HEK293 (cell line): Measurements from ENCODE around the gene NELFB.
A peak's percentile ranks its signal among the peaks of the same experiment; 100 is the strongest.

Source experiments
- INSM2 ChIP-seq: fragments of 450-650 bp; formaldehyde crosslinking; IDR thresholded peaks from 2 replicates; pipeline ENCODE4 v1.5.1; 2016; ENCODE audit warnings: missing biosample characterization, missing genetic modification characterization
- KLF1 ChIP-seq: fragments of 450-650 bp; formaldehyde crosslinking; IDR thresholded peaks from 2 replicates; pipeline ENCODE4 v1.5.1; 2016; ENCODE audit warnings: missing biosample characterization, missing genetic modification characterization
- MEIS1 ChIP-seq: sonication (generic); formaldehyde crosslinking; IDR thresholded peaks from 2 replicates; pipeline ENCODE4 v1.8.1; 2022; ENCODE audit warnings: missing genetic modification reagents, mild to moderate bottlenecking, borderline replicate concordance
- REPIN1 ChIP-seq: fragments of 450-650 bp; formaldehyde crosslinking; IDR thresholded peaks from 2 replicates; pipeline ENCODE4 v1.5.1; 2017; ENCODE audit warnings: missing biosample characterization, missing genetic modification characterization, low read depth
- YY1 ChIP-seq: fragments of 450-650 bp; formaldehyde crosslinking; IDR thresholded peaks from 2 replicates; pipeline ENCODE4 v1.5.1; 2018; ENCODE audit warnings: missing biosample characterization, missing genetic modification characterization
- ZBTB21 ChIP-seq: fragments of 450-650 bp; formaldehyde crosslinking; IDR thresholded peaks from 2 replicates; pipeline ENCODE4 v1.5.1; 2017; ENCODE audit warnings: missing biosample characterization, missing genetic modification characterization
- ZFP3 ChIP-seq: fragments of 450-650 bp; formaldehyde crosslinking; IDR thresholded peaks from 2 replicates; pipeline ENCODE4 v1.5.1; 2016; ENCODE audit warnings: low read depth, missing biosample characterization, missing genetic modification characterization
- ZNF214 ChIP-seq: fragments of 450-650 bp; formaldehyde crosslinking; IDR thresholded peaks from 2 replicates; pipeline ENCODE4 v1.5.1; 2017; ENCODE audit warnings: missing biosample characterization, mild to moderate bottlenecking, missing genetic modification characterization, borderline replicate concordance
- ZNF473 ChIP-seq: fragments of 450-650 bp; formaldehyde crosslinking; IDR thresholded peaks from 2 replicates; pipeline ENCODE4 v1.5.1; 2017; ENCODE audit warnings: missing biosample characterization, missing genetic modification characterization
- ZNF76 ChIP-seq: fragments of 450-650 bp; formaldehyde crosslinking; IDR thresholded peaks from 2 replicates; pipeline ENCODE4; 2016; ENCODE audit warnings: low read depth, missing biosample characterization, missing genetic modification characterization, borderline replicate concordance
- ZNF785 ChIP-seq: fragments of 450-650 bp; formaldehyde crosslinking; IDR thresholded peaks from 2 replicates; pipeline ENCODE4 v1.5.1; 2016; ENCODE audit warnings: missing biosample characterization, missing genetic modification characterization
- TF ChIP-seq, protein P1 (sequence below): fragments of 450-650 bp; formaldehyde crosslinking; IDR thresholded peaks from 2 replicates; pipeline ENCODE4 v1.5.1; 2016; ENCODE audit warnings: missing biosample characterization, missing genetic modification characterization
- TF ChIP-seq, protein P2 (sequence below): fragments of 450-650 bp; formaldehyde crosslinking; IDR thresholded peaks from 2 replicates; pipeline ENCODE4 v1.5.1; 2017; ENCODE audit warnings: missing biosample characterization, mild to moderate bottlenecking, missing genetic modification characterization, moderate library complexity

DNA sequence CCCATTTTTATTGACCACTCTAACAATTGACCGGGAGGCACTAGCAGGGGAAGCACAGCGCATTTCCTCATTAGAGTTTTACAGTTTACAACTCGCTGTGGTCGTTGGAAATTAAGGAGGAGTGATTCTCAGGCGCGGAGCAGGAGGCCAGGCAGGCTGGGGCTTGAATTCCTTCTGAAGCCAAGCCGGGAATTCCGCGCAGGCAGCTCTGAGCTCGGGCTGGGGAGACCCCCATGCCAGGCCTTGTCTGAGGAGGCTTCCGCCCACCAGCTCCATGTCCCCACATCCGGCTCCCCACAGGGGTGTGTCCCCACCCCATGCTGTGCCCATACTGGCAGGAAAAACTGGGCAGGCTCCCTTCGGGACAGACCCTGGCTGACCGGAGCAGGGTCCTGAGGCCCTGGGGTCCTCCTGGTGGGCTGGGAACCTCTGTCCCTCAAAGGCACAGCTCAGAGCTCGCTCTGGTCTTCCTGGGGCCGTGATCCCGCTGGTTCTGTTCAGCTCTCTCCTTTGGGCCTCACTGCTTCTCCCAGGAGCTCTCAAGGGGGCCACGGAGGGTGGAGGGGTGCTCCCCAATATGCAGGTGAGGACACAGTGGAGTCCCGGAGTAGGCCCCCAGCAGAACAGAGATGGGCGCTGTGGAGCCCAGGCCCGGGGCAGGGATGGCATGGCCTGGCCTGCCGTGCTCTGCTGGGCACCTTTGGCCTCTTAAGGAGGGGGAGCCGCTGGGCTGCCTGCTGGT, 48.2 kb downstream of the NELFB start:
- TF ChIP-seq KLF1 (tag by site-specific recombination): peak; percentile 62
- no peak for TF ChIP-seq ZFP3 (tag by site-specific recombination)
- TF ChIP-seq REPIN1 (tag by site-specific recombination): no peak
- no peak for TF ChIP-seq INSM2 (tag by site-specific recombination)
- TF ChIP-seq, protein P1, sequence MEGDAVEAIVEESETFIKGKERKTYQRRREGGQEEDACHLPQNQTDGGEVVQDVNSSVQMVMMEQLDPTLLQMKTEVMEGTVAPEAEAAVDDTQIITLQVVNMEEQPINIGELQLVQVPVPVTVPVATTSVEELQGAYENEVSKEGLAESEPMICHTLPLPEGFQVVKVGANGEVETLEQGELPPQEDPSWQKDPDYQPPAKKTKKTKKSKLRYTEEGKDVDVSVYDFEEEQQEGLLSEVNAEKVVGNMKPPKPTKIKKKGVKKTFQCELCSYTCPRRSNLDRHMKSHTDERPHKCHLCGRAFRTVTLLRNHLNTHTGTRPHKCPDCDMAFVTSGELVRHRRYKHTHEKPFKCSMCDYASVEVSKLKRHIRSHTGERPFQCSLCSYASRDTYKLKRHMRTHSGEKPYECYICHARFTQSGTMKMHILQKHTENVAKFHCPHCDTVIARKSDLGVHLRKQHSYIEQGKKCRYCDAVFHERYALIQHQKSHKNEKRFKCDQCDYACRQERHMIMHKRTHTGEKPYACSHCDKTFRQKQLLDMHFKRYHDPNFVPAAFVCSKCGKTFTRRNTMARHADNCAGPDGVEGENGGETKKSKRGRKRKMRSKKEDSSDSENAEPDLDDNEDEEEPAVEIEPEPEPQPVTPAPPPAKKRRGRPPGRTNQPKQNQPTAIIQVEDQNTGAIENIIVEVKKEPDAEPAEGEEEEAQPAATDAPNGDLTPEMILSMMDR (tag by site-specific recombination): no peak
- TF ChIP-seq, protein P2, sequence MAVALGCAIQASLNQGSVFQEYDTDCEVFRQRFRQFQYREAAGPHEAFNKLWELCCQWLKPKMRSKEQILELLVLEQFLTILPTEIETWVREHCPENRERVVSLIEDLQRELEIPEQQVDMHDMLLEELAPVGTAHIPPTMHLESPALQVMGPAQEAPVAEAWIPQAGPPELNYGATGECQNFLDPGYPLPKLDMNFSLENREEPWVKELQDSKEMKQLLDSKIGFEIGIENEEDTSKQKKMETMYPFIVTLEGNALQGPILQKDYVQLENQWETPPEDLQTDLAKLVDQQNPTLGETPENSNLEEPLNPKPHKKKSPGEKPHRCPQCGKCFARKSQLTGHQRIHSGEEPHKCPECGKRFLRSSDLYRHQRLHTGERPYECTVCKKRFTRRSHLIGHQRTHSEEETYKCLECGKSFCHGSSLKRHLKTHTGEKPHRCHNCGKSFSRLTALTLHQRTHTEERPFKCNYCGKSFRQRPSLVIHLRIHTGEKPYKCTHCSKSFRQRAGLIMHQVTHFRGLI (tag by site-specific recombination): no peak
- no peak for TF ChIP-seq ZNF214 (tag by site-specific recombination)
- no peak for TF ChIP-seq ZBTB21 (tag by site-specific recombination)
- TF ChIP-seq MEIS1: no peak
- no peak for TF ChIP-seq ZNF76 (tag by site-specific recombination)
- TF ChIP-seq YY1 (tag by site-specific recombination): no peak
- TF ChIP-seq ZNF473 (tag by site-specific recombination): no peak
- no peak for TF ChIP-seq ZNF785
